AG20443 (cell line): ENCODE data around the gene PSMD11.

Experiments
- DNase-seq: peaks from one replicate; pipeline ENCODE4 v3.0.0; 2012; ENCODE audit warnings: low spot score, mixed read lengths

Gene PSMD11

DNA sequence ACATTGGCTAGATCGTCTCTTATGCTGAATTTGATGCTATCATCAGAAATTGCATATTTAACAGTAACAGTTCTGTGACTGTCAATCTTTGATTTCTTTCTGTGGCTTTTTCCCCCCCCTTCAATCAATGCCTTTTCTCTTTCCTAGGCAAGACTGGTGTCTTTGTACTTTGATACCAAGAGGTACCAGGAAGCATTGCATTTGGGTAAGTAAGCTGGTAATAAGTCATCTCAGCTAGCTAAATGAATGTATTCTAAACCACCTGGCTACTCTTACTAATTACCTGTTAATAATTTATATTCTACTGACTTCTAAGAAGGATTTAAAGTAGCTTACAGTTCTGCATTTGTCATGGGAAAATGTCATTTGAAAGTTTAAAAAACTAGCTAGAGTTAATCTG is 20.1 kb downstream of the PSMD11 start:
- no peak for DNase-seq

DNA sequence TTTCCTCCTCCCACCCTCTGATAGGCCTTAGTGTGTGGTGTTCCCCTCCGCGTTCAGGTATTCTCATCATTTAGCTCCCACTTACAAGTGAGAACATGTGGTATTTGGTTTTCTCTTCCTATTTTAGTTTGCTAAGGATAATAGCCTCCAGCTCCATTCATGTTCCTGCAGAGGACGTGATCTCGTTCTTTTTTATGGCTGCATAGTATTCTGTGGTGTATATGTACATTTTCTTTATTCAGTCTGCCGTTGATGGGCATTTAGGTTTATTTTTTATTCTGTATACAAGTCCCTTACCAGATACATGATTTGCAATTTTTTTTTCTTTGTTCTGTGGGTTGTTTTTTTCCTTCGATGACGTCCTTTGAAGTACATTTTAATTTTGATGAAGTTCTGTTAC is 23.6 kb downstream of the PSMD11 start:
- no peak for DNase-seq

DNA sequence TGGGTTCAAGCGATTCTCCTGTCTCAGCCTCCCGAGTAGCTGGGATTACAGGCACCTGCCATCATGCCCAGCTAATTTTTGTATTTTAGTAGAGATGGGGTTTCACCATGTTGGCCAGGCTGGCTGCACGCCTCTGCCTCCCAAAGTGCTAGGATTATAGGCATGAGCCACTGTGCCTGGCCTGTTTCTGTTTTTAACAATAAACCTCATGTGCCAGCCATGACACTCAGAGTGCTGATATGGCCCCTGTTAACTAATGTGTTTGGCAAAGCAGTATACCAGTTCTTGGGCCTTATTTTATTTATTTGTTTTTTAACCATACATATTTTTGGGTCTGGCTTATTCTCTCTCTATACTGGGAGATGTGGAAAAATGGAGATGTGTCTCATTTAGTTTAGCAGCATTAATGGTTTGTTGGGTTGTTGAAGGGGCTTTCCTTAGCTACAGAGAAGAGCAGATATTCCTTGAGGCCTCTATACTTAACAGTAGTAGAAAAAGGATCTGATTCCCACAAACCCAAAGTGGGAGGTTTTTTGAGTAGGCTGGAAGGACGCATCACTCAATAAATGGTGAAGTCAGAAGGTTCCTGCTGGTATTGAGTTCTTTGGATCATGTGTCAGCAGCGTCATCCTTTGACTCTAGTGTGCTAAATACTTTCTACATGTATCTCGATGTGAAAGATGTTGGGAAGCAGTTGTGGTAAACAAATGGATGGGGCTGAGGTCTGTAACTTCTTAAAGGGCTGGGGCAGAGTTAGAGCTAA is 26.3 kb downstream of the PSMD11 start:
- no peak for DNase-seq

- DNase-seq = no peak
Observed at GRCh38 chr17:32471652-32472051, 27.3 kb downstream of the PSMD11 start.

DNA sequence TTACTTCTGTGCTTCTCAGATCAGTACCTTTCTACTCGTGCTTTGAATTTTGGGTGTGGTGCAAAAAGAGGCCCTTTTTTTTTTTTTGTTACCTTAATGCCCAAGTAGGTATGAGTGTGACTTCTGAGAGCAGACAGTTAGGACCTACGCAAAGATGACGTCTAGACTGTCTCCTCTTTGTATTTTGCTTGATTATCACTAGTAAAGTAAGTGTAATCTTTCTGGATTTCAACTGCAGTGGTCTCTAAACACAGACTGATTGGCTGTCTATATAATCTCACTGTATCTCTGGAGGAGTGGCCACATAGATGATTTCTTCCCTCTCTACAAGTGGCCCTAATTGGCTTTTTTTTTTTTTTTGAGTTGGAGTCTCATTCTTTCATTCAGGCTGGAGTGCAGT is 30.9 kb downstream of the PSMD11 start:
- no peak for DNase-seq

DNA sequence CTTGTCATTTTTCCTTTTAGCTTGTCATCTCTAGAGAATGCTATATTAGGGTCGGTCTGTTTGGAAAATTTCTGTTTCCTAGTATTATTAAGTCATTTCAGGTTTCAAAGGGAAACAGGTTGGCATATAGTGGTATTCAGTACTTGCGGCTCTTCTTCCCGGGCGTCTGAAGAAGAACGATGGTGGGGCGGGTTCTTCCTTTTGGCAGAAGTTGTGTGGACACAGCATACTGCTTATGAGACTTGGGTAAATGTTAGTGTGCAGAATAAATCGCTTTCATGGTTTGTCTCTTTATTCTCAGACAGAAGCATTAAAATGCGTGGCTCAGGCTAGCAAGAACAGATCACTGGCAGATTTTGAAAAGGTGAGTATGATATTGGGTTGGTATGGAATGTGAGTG is 32.9 kb downstream of the PSMD11 start:
- DNase-seq = no peak

GRCh38 chr17:32479074-32479617 is 34.8 kb downstream of the PSMD11 start:
- DNase-seq = no peak

DNA sequence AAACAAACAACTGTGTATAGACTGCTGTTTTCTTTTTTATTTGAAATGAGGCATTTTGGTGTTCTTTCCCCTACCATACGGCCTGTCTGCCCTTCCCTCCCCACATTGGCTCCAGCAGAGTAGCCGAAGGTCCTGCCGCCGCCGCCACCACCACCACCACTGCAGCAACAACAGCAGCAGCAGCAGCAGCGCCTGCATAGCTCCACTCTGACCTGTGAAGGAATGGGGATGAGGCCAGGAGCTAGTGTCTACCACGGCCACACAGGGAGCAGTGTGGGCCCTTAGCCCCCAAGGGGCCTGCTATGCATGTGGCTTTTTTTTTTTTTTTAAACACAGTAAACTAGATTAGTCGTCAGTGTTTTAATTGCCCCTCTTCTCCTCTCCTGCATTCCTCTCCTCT is 36.9 kb downstream of the PSMD11 start:
- no peak for DNase-seq

DNA sequence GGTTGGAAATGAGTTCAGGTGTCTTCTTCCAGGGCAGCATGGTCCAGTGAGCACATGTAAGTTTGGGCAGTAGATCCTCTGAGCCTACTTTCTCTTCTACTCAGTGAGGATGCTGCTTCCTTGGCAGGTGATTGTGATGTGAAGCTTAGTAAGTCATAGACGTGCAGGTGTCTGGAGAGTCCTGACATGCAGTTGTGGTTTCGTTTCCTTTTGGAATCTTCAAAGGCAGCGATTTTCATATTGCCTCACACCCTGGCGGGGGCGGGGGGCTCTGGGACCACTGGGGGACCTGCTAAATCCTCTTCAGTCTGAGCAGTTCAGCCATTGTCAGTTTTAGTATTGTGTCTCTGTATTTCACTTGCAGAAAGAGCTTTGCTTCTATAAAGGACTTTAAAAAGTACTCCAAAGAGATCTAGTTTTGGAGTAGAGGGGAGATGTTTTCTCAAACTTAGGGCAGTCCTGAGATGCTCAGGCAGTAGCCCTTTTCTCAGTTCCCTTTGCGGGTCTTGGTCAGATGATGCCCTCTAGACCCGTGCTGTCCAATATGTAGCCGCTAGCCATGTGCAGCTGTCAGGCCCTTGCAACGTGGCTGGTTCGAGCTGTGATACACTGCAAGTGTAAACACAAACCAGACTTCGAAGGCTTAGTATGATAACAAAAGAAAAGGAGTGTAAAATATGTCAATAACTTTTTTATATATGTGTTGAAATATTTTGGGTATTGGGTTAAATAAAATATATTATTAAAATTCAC is 38.4 kb downstream of the PSMD11 start:
- no peak for DNase-seq

DNA sequence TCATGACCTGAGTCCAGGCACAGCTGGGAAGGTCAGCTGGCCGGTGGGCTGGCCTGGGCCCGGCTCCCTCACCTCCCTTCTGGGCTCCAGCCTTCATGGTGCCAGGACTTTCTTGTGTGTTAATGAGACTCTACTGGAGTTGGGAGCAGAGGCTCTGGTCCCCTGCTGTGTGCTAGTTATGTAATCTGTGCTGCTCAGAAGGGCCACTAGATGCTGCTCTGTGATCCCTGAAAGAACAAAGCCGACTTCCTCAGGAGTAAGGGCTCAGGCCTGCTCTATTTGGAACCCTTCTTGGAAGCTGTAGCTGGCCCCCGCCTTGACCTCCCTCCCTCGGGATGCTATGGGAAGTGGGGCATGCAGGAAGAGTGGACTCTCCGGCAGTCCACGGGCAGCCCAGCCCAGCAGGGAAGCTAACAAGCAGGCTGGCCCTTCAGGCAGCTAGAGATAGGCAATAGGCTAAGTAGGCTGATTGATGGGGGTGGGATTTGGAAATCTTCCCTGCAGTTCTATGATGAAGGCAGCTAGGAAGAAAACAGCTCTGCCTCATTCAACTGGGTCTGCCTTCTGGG is 39.2 kb downstream of the PSMD11 start:
- DNase-seq = peak; percentile 87

DNA sequence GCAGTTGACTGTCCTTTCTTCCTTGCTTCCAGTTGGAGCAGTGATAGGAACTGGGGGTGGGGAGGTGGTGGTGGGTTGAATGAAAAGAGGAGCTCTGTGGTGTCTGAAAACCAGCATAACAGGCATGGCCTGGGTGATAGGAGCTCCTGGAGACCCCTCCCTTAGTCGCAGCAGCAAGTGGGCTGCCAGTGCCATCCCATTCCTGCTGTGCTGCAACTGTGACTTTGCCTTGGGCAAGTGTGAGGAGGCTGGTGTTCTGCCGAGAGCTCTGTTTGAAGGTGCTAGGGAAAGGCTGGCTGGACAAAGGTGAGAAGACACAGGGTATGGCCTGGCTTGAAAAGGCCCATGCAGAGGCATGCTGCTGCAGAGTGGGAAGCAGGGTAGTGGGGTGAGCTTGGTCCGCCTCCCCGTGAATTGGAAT is 39.7 kb downstream of the PSMD11 start:
- no peak for DNase-seq

DNA sequence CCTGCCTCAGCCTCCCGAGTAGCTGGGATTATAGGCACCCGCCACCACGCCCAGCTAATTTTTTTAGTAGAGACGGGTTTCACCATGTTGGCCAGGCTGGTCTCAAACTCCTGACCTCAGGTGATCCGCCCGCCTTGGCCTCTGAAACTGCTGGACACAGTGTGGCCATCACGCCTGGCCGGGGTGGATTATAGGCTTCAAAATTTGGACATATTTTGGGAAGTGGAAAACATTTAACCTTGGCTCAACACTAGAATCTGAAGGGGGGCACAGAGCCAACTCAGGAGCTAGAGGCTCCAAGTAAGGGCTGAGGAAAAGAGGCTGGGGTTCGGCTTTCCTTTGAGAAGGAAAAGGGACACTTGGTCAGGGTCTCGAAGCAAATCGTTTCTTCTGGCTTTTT is 40.3 kb downstream of the PSMD11 start:
- DNase-seq = no peak

DNA sequence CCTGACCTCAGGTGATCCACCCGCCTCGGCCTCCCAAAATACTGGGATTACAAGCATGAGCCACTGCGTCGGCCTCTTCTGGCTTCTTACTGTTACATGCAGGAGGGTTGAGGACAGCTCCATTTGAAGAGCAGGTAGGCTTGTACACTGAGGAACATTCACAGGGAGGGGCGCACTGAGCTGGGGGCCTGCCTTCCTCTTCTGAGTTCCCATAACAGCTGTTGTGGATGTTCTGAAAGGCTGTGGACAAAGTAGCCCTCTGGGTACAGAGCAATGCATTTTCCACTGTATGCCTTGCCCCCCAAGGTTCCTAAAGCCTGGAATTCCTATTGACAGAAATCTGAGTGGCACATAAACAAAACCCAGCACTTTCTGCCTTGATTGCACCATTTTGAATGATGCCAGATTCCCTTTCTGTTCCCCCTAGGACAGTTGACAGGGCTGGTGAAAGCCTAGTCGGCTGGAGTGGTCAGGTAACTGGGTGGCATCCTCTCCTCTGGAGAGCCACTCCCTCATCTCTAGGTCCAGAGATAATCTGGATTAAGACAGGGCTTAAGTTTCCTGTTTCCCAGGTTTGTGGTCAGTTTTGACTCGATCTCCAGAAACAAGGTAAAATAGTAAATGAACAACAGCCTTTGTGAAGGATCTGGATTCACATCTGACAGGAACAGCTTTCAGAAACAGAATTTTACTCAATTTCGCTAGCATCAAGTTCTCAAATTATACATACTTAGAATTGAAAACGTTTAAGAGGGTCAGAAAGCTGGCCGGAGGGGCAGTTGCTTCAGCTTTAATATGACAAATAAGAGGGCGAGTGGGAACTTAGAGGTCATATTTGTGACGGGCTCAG is 41.2 kb downstream of the PSMD11 start:
- DNase-seq = no peak

GRCh38 chr17:32486111-32486700 is 41.9 kb downstream of the PSMD11 start:
- peak; percentile 96 for DNase-seq

- DNase-seq = peak; percentile 91
Observed at GRCh38 chr17:32486701-32487472, 42.6 kb downstream of the PSMD11 start, which contains the start of gene CDK5R1. Gene CDK5R1, plus strand, starts transcription at chr17:32486993. Its CDS starts 628 bp downstream, at chr17:32487621.

DNA sequence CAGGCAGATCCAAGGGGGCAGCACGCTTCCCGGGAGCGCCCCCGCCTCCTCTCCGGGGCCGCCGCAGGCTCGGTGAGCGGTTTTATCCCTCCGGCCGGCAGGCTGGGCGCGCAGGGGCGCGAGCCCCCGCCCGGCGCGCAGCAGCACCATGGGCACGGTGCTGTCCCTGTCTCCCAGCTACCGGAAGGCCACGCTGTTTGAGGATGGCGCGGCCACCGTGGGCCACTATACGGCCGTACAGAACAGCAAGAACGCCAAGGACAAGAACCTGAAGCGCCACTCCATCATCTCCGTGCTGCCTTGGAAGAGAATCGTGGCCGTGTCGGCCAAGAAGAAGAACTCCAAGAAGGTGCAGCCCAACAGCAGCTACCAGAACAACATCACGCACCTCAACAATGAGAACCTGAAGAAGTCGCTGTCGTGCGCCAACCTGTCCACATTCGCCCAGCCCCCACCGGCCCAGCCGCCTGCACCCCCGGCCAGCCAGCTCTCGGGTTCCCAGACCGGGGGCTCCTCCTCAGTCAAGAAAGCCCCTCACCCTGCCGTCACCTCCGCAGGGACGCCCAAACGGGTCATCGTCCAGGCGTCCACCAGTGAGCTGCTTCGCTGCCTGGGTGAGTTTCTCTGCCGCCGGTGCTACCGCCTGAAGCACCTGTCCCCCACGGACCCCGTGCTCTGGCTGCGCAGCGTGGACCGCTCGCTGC is 43.3 kb downstream of the PSMD11 start:
- peak; percentile 51 for DNase-seq

- DNase-seq = no peak
Observed at GRCh38 chr17:32488177-32488542, 43.9 kb downstream of the PSMD11 start.

- DNase-seq = no peak
Observed at GRCh38 chr17:32488604-32489180, 44.4 kb downstream of the PSMD11 start.

GRCh38 chr17:32489320-32490100 is 45.2 kb downstream of the PSMD11 start:
- no peak for DNase-seq
